Calu3 (cell line): ENCODE data around the gene DNAJC22. TPM values are rescaled to one million over a fixed set of nuclear protein-coding genes. Genes with fewer than 3 reads are reported as not detected.

ENCODE experiments used
- Bru-seq: library from RNA; stranded (reverse); fragments of 400-500 nt; gene quantifications from one replicate; lab custom pipeline; 2021; lab: Mats Ljungman, UMichigan
- BruChase-seq, 2 experiments: library from RNA; stranded (reverse); fragments of 400-500 nt; gene quantifications; one replicate each; lab custom pipeline; 2021; lab: Mats Ljungman, UMichigan
- BruUV-seq: library from RNA; stranded (reverse); fragments of 400-500 nt; replicated peaks from 2 replicates; lab custom pipeline; 2021; lab: Mats Ljungman, UMichigan
- CTCF ChIA-PET: fragments of 300-600 bp; sonication (Branson Sonifier 250); formaldehyde crosslinking; loops from one replicate; lab custom pipeline; 2022; ENCODE audit warnings: antibody characterized with exemption; lab: Charles Lee
- DNase-seq: peaks from one replicate; pipeline ENCODE4 v3.0.0; 2022
- H3K27ac Mint-ChIP-seq: one replicate; pipeline ENCODE4 v1.8.0; 2022; ENCODE audit warnings: mixed read lengths; ENCODE audit not compliant: unreplicated experiment
- H3K27me3 Mint-ChIP-seq: one replicate; pipeline ENCODE4 v1.8.0; 2022; ENCODE audit warnings: mixed read lengths; ENCODE audit not compliant: unreplicated experiment
- H3K36me3 Mint-ChIP-seq: one replicate; pipeline ENCODE4 v1.8.0; 2022; ENCODE audit warnings: mild to moderate bottlenecking, moderate library complexity, mixed read lengths; ENCODE audit not compliant: insufficient read depth, unreplicated experiment
- H3K4me1 Mint-ChIP-seq: one replicate; pipeline ENCODE4 v1.8.0; 2022; ENCODE audit warnings: mild to moderate bottlenecking, low read depth, mixed read lengths; ENCODE audit not compliant: unreplicated experiment
- H3K4me3 Mint-ChIP-seq: one replicate; pipeline ENCODE4 v1.8.0; 2022; ENCODE audit warnings: mild to moderate bottlenecking, low read depth, moderate library complexity, mixed read lengths; ENCODE audit not compliant: unreplicated experiment
- H3K9me3 Mint-ChIP-seq: one replicate; pipeline ENCODE4 v1.8.0; 2022; ENCODE audit warnings: low read depth, mixed read lengths; ENCODE audit not compliant: unreplicated experiment
- intact Hi-C: fragments of 100-400 bp; cut with micrococcal nuclease; formaldehyde crosslinking; loops from one replicate; pipeline ENCODE4 v1.10.0; 2022; ENCODE audit not compliant: unreplicated experiment
- long read RNA-seq: library from polyadenylated mRNA; stranded (forward); transcript quantifications from one replicate; pipeline ENCODE4 v2.0.0, GENCODE V29; 2022
- total RNA-seq: library from RNA; stranded (reverse); gene quantifications from 2 replicates; pipeline ENCODE4 v1.2.3, GENCODE V29; 2022
- TF ChIP-seq, protein P1 (sequence below): fragments of 200-600 bp; IDR thresholded peaks from one replicate; pipeline ENCODE4 v1.8.0; 2022; ENCODE audit warnings: antibody characterized with exemption; ENCODE audit not compliant: unreplicated experiment

DNAJC22 gene
- total RNA-seq, result 9.6 and 15.7 TPM in 2 replicates
- Bru-seq, nascent RNA, result percentile 64 among the genes with signal in this experiment
- BruChase-seq, experiment 1, labeled RNA remaining after a 6-hour chase, result percentile 88 among the genes with signal in this experiment
- BruChase-seq, experiment 2, labeled RNA remaining after a 2-hour chase, result percentile 74 among the genes with signal in this experiment
- long read RNA-seq, partial matches to known transcripts, result 5 of 10 reads
- long read RNA-seq, other reads (novel, unspliced or antisense), result 4 of 10 reads

DNA sequence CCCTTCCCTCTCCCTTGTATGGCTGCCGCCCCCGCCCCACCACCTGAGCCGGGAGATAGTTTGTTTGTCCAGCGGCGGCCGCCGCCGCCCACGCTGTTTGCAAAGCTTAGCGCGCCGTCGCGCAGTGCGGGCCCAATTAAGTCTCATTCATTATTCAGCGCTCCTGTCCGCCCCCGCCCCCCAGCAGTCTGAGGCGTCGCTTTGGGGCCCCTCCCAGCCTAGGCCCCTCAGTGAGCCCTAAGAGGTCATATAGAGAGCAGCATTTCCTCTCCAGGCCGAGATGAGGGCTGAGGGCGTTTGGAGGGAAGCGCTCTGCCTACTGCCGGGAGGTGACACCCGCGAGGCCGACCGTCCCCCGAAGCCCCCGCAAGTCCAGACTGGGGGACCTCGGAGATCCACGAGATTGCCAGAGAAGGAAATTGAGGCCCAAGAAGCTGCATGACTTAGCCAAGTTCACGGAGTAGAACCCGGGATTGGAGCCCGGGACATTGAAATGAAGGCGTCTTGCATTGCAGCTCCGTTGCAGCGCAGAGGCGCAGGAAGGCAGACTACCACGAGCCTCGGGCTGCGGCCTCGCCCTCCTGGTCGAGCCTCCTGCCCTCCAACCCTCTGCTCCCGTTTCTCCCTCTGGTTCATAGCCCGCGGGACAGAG lies at the start of gene DNAJC22:
DNAJC22 (plus strand) TSS at position 230 of the 652 bp plus-strand sequence. CDS start 1,985 bp downstream, outside the sequence.
- intact Hi-C loops, result no loop called here

DNA sequence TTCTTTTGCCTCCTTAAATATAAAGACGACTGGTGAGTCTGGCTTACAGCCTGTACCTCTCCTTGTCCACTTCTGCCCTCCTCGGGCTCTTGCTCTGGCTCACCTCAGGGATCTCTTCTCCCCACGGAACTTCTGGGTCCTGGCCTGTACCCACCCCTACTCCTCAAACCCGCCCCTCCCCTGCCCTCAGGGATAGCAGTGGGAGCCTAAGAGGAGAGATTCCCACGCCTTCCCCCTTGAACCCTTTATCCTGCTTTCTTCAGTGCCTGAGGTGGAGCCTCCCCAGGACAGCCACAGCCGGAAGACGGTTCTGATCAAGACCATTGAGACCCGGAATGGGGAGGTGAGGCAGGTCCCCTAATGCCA lies 49.0 kb upstream of the DNAJC22 start:
- H3K27me3 Mint-ChIP-seq, result peaks cover 19% of the 10 kb centered on the region
- no peak overlapping the region for H3K27ac Mint-ChIP-seq
- H3K9me3 Mint-ChIP-seq, result no peaks in the 10 kb centered on the region
- peaks cover 23% of the 10 kb centered on the region for H3K4me1 Mint-ChIP-seq
- CTCF ChIA-PET, result interaction anchor here (0.6 to 1.8 kb wide), 13 partner anchors 8 to 256 kb away, joined by 3 to 12 read pairs (median 5); partner anchors contain the start of genes C1QL4, DNAJC22 and TROAP
- peak overlapping the region; percentile 60 for H3K4me3 Mint-ChIP-seq
- intact Hi-C loops, result no loop called here
- TF ChIP-seq, protein P1, sequence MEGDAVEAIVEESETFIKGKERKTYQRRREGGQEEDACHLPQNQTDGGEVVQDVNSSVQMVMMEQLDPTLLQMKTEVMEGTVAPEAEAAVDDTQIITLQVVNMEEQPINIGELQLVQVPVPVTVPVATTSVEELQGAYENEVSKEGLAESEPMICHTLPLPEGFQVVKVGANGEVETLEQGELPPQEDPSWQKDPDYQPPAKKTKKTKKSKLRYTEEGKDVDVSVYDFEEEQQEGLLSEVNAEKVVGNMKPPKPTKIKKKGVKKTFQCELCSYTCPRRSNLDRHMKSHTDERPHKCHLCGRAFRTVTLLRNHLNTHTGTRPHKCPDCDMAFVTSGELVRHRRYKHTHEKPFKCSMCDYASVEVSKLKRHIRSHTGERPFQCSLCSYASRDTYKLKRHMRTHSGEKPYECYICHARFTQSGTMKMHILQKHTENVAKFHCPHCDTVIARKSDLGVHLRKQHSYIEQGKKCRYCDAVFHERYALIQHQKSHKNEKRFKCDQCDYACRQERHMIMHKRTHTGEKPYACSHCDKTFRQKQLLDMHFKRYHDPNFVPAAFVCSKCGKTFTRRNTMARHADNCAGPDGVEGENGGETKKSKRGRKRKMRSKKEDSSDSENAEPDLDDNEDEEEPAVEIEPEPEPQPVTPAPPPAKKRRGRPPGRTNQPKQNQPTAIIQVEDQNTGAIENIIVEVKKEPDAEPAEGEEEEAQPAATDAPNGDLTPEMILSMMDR, result no peak
- no TSS peak for BruUV-seq
- peaks cover 11% of the 10 kb centered on the region for H3K36me3 Mint-ChIP-seq
- no peak for DNase-seq

More for the DNA sequence above, at the start of gene DNAJC22:
- no TSS peak for BruUV-seq
- CTCF ChIA-PET, result interaction anchor here (0.6 to 2.0 kb wide), 9 partner anchors 11 to 234 kb away, joined by 3 to 17 read pairs (median 5); partner anchors contain the start of gene C1QL4
- peak within 1 kb of the TSS; percentile 69 for H3K27ac Mint-ChIP-seq
- peak within 1 kb of the TSS; percentile 72 for H3K4me3 Mint-ChIP-seq
- DNase-seq, result peak; percentile 14
- H3K9me3 Mint-ChIP-seq, result no peaks in the 10 kb centered on the region
- H3K27me3 Mint-ChIP-seq, result peaks cover 44% of the 10 kb centered on the region
- TF ChIP-seq, protein P1, result no peak
- H3K36me3 Mint-ChIP-seq, result peaks cover 20% of the 10 kb centered on the region
- H3K4me1 Mint-ChIP-seq, result peaks cover 24% of the 10 kb centered on the region

DNA sequence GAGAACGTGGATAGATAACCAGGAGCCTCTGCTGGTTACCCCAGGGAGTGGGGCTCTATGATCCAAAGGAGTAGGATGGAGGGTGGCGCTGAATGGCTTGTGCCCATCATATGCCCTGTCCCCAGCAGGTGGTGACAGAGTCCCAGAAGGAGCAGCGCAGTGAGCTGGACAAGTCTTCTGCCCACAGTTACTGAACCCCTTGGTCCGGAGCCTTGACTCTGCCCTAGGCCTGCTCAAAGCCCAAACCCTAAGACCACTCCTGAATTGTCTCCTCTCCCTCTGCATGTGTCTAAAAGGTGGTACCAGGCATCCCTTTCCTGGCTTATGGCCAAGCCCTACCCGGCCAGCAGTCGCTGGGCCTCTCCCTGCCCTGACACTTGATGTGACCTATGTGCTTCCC lies 48.5 kb upstream of the DNAJC22 start:
- CTCF ChIA-PET, result interaction anchor here (0.6 to 1.8 kb wide), 6 partner anchors 8 to 256 kb away, joined by 3 to 7 read pairs (median 4); partner anchors contain the start of genes KMT2D and TROAP

DNA sequence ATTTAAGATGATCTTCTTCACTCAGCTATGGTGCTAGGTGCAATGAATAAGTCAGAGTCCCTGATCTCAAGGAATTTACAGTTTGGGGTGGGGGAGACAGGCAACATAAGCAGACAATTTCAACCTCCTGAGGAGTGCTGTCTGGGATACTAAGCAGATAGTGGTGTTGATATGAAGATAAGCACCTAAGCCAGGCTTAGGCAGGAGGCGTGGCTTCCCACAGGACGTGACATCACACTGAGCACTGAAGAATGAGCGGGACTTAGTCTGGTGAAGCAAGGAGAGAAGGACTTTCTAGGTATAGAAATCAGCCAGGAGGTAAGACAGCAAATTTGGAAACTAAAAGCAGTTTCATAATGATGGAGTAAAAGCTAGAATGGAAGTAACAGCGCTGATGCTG lies 44.9 kb upstream of the DNAJC22 start:
- Mint-ChIP-seq H3K36me3 (peaks cover 8% of the 10 kb centered on the region), H3K27ac (no peak overlapping the region), H3K4me3 (no peak overlapping the region), H3K9me3 (peaks cover 2% of the 10 kb centered on the region), H3K4me1 (peaks cover 20% of the 10 kb centered on the region), H3K27me3 (peaks cover 39% of the 10 kb centered on the region)
- BruUV-seq, result no TSS peak
- no peak for DNase-seq
- intact Hi-C loops, result no loop called here
- TF ChIP-seq, protein P1, result no peak
- CTCF ChIA-PET, result no interaction called here

More for the DNA sequence above, 48.5 kb upstream of the DNAJC22 start:
- Mint-ChIP-seq H3K9me3 (no peaks in the 10 kb centered on the region), H3K27me3 (peaks cover 24% of the 10 kb centered on the region), H3K27ac (no peak overlapping the region), H3K4me1 (peaks cover 23% of the 10 kb centered on the region), H3K4me3 (peak overlapping the region; percentile 60), H3K36me3 (peaks cover 11% of the 10 kb centered on the region)
- TF ChIP-seq, protein P1, result no peak
- intact Hi-C loops, result no loop called here
- peak; percentile 52 for DNase-seq
- BruUV-seq, result no TSS peak
